Natural killer cell (primary cell): Measurements from ENCODE around the gene ST6GALNAC6. TPM values are rescaled to one million over a fixed set of nuclear protein-coding genes. Genes with fewer than 3 reads are reported as not detected.
A peak's percentile ranks its signal among the peaks of the same experiment; 100 is the strongest.

Source experiments
- ATAC-seq, 3 donors: fragments of 150-1000 bp in 2 of 3; fragments of 200-7000 bp in 1 of 3; cut with Tn5 transposase; 1 replicate in 1 of 3; 2 replicates in 2 of 3; pipeline ENCODE4 v1.10.0; 2021; ENCODE audit warnings: mild to moderate bottlenecking in 2 of 3, moderate library complexity in 2 of 3
- DNase-seq, 2 donors: peaks; one replicate each; pipeline versions ENCODE4 v3.0.0 to v3.0.0-alpha.2; 2013 to 2021; ENCODE audit warnings: mixed read lengths in 1 of 2
- H3K27ac ChIP-seq: one replicate; pipeline ENCODE4 v1.5.1; 2013; ENCODE audit warnings: mild to moderate bottlenecking, low read length
- H3K27me3 ChIP-seq: one replicate; pipeline ENCODE4 v1.6.1; 2013; ENCODE audit warnings: low read length; ENCODE audit not compliant: control insufficient read depth, insufficient read depth
- H3K36me3 ChIP-seq: one replicate; pipeline ENCODE4 v1.6.1; 2013; ENCODE audit warnings: low read length; ENCODE audit not compliant: control insufficient read depth, insufficient read depth
- H3K4me1 ChIP-seq: one replicate; pipeline ENCODE4 v1.6.1; 2013; ENCODE audit warnings: low read length; ENCODE audit not compliant: control insufficient read depth, insufficient read depth
- H3K4me3 ChIP-seq: one replicate; pipeline ENCODE4 v1.5.1; 2013; ENCODE audit warnings: low read length
- H3K9me3 ChIP-seq: one replicate; pipeline ENCODE4 v1.6.1; 2013; ENCODE audit warnings: low read length; ENCODE audit not compliant: control insufficient read depth, insufficient read depth
- H3K27ac Mint-ChIP-seq, 2 donors: one replicate each; pipeline ENCODE4 v1.8.0; 2022; ENCODE audit warnings: mild to moderate bottlenecking in 2 of 2, mixed read lengths in 2 of 2, moderate library complexity in 1 of 2
- H3K27me3 Mint-ChIP-seq, 2 donors: one replicate each; pipeline ENCODE4 v1.8.0; 2022; ENCODE audit warnings: low read depth in 2 of 2, mixed read lengths in 2 of 2
- H3K36me3 Mint-ChIP-seq: one replicate; pipeline ENCODE4 v1.8.0; 2022; ENCODE audit warnings: mixed read lengths
- H3K4me1 Mint-ChIP-seq, 2 donors: one replicate each; pipeline ENCODE4 v1.8.0; 2022; ENCODE audit warnings: mixed read lengths in 2 of 2
- H3K4me3 Mint-ChIP-seq: one replicate; pipeline ENCODE4 v1.8.0; 2022; ENCODE audit warnings: mild to moderate bottlenecking, moderate library complexity, mixed read lengths
- H3K9me3 Mint-ChIP-seq, 2 donors: one replicate each; pipeline ENCODE4 v1.8.0; 2022; ENCODE audit warnings: mixed read lengths in 2 of 2
- CTCF ChIP-seq: fragments of 200-600 bp; IDR thresholded peaks from one replicate; pipeline ENCODE4 v1.8.0; 2022; ENCODE audit warnings: antibody characterized with exemption
- WGBS: methylation state at CpG from one replicate; pipeline ENCODE4 v1.1.7; 2013; ENCODE audit warnings: missing lambda C conversion rate; ENCODE audit not compliant: insufficient coverage; 5-methylcytosine and 5-hydroxymethylcytosine counted together
- intact Hi-C: fragments of 100-400 bp; cut with micrococcal nuclease; formaldehyde crosslinking; loops from one replicate; pipeline ENCODE4 v1.14.2; 2022
- total RNA-seq, 4 donors: library from RNA; stranded (reverse); fragments of 120-200 nt in 1 of 4; gene quantifications; one replicate each; pipeline versions ENCODE4 v1.2.3 to v1.2.4, GENCODE V29; 2013 to 2022

Gene ST6GALNAC6
- total RNA-seq, 3 donors from 2014 or later (not counting 1 experiment from before 2014, with no cell fraction given), result 120 to 148 (median 127) TPM

GRCh38 chr9:127893392-127893791, 6.0 kb downstream of the ST6GALNAC6 start:
- Histone ChIP-seq H3K4me1 (peaks cover 26% of the 10 kb centered on the region), H3K27ac (no peak overlapping the region), H3K27me3 (no peaks in the 10 kb centered on the region), H3K36me3 (peaks cover 63% of the 10 kb centered on the region), H3K9me3 (peaks cover 10% of the 10 kb centered on the region), H3K4me3 (no peak overlapping the region)
- 96% methylated on average over 4 of the region's 4 CpGs for WGBS
- H3K4me1 Mint-ChIP-seq, result peaks cover 31 to 57% of the 10 kb centered on the region in 2 donors
- intact Hi-C loops, result no loop called here
- H3K27ac Mint-ChIP-seq, result peak overlapping the region; percentile 63 to 67
- no peaks in the 10 kb centered on the region for H3K27me3 Mint-ChIP-seq
- ATAC-seq (no peak), DNase-seq (no peak)
- no peak for TF ChIP-seq CTCF
- H3K36me3 Mint-ChIP-seq, result peaks cover 21% of the 10 kb centered on the region
- H3K4me3 Mint-ChIP-seq, result no peak overlapping the region
- H3K9me3 Mint-ChIP-seq, result no peaks in the 10 kb centered on the region

GRCh38 chr9:127892831-127893230, 6.6 kb downstream of the ST6GALNAC6 start:
- peak overlapping the region; percentile 67 to 69 for H3K27ac Mint-ChIP-seq
- WGBS, result 96% methylated on average over 6 of the region's 6 CpGs
- no peak overlapping the region for H3K4me3 Mint-ChIP-seq
- H3K9me3 Mint-ChIP-seq, result no peaks in the 10 kb centered on the region
- DNase-seq (no peak), ATAC-seq (no peak)
- H3K27me3 Mint-ChIP-seq, result no peaks in the 10 kb centered on the region
- Histone ChIP-seq H3K4me3 (no peak overlapping the region), H3K27me3 (no peaks in the 10 kb centered on the region), H3K9me3 (peaks cover 10% of the 10 kb centered on the region), H3K27ac (no peak overlapping the region), H3K4me1 (peaks cover 21% of the 10 kb centered on the region), H3K36me3 (peaks cover 65% of the 10 kb centered on the region)
- intact Hi-C loops, result no loop called here
- TF ChIP-seq CTCF, result no peak
- peaks cover 21% of the 10 kb centered on the region for H3K36me3 Mint-ChIP-seq
- peaks cover 30 to 55% of the 10 kb centered on the region in 2 donors for H3K4me1 Mint-ChIP-seq

- intact Hi-C loops, result no loop called here
- 99% methylated on average over 3 of the region's 3 CpGs for WGBS
- H3K36me3 Mint-ChIP-seq, result peaks cover 21% of the 10 kb centered on the region
These were observed 9.3 kb downstream of the ST6GALNAC6 start for GRCh38 chr9:127890053-127890452.

More at GRCh38 chr9:127890053-127890452, 9.3 kb downstream of the ST6GALNAC6 start:
- TF ChIP-seq CTCF, result no peak
- Histone ChIP-seq H3K9me3 (peaks cover 7% of the 10 kb centered on the region), H3K4me1 (peaks cover 3% of the 10 kb centered on the region), H3K27ac (no peak overlapping the region), H3K27me3 (no peaks in the 10 kb centered on the region), H3K36me3 (peaks cover 77% of the 10 kb centered on the region), H3K4me3 (no peak overlapping the region)
- H3K4me1 Mint-ChIP-seq, result peaks cover 22 to 41% of the 10 kb centered on the region in 2 donors
- ATAC-seq (no peak), DNase-seq (no peak)
- H3K4me3 Mint-ChIP-seq, result no peak overlapping the region
- H3K27me3 Mint-ChIP-seq, result no peaks in the 10 kb centered on the region
- no peak overlapping the region for H3K27ac Mint-ChIP-seq
- H3K9me3 Mint-ChIP-seq, result no peaks in the 10 kb centered on the region
